GM18511 (cell line): ENCODE measurements around the gene SV2C.

Experiments
- ATAC-seq: cut with Tn5 transposase; IDR thresholded peaks from one replicate; pipeline ENCODE4 v1.9.1; 2021; ENCODE audit warnings: mild to moderate bottlenecking, moderate library complexity; ENCODE audit not compliant: unreplicated experiment

Gene SV2C

DNA sequence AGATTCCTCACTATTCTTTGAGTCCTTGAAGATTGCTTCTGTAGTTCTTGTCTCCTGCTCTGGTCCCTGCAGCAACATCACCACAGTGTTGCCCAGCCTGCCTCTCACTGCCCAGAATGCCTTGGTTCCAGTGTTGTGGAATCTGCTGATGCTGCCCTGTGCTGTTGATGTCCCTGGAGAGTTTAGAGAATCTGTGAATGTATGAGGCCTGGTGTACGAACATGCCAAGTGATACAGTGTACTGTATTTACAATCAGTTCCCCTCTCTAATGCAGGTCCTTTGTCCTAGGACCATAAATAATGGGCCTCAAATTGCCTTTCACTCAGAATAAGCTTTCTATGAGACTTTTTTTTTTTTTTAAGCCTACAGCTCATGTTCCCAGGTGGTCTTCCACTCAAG lies 8.2 kb downstream of the SV2C start:
- ATAC-seq = no peak

GRCh38 chr5:76099286-76099702 lies 16.1 kb downstream of the SV2C start:
- ATAC-seq = peak; percentile 70

GRCh38 chr5:76099756-76100155 lies 16.6 kb downstream of the SV2C start:
- ATAC-seq = peak; percentile 49

GRCh38 chr5:76104027-76104426 lies 20.8 kb downstream of the SV2C start:
- ATAC-seq = no peak

- ATAC-seq = no peak
Measured at GRCh38 chr5:76106149-76106548, 23.0 kb downstream of the SV2C start.

- no peak for ATAC-seq
Measured at GRCh38 chr5:76111477-76112174, 28.4 kb downstream of the SV2C start.

- no peak for ATAC-seq
Measured at GRCh38 chr5:76113103-76113502, 29.9 kb downstream of the SV2C start.

DNA sequence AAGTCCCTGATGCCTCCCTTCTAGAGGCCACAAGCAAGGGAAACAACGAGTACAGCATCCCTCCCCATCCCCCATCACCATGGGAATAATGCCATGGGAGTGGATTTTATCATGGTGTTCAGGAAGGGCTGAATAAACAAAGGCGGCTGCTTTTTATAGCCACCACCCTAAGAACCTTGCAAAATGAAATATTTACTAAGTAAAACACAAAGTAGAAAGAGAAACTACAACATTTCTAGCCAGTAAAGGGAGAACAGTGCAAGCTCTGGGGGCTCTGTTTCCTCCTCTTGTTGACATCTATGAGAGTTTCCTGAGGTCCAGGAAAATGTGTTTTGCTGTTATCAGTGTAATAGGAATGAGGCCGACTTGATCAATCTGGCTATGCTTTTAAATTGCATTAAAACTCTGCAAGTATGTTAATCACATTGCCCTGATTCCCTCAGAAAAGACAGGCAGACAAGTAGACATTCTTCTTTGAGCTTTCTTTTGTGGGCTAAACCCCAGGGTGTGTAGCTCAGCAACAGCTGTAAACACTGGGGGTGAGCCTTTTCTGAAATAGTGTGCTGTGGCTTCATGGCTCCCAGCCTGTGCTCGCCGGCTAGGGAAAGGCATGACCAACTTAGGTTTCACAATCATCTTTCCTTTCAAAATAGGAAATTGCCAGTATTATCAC lies 31.1 kb downstream of the SV2C start:
- no peak for ATAC-seq

GRCh38 chr5:76125346-76125745 lies 42.2 kb downstream of the SV2C start:
- no peak for ATAC-seq

DNA sequence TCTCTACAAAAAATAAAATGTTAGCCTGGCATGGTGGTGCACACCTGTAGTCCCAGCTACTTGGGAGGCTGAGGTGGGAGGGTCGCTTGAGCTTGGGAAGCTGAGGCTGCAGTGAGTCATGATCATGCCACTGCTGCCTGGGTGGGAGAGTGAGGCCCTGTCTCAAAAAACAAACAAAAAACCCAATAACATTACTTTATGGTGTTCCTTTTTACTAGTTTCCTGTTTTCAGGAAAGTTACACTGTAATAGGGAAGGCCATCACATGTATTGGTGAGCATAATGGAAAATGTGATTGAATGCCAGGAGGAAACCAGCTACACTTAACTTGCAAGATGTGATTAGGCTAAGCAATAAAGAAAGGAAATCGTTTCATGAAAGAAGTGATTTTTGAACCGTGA lies 42.7 kb downstream of the SV2C start:
- ATAC-seq = no peak

GRCh38 chr5:76134003-76134402 lies 50.8 kb downstream of the SV2C start:
- ATAC-seq = no peak

DNA sequence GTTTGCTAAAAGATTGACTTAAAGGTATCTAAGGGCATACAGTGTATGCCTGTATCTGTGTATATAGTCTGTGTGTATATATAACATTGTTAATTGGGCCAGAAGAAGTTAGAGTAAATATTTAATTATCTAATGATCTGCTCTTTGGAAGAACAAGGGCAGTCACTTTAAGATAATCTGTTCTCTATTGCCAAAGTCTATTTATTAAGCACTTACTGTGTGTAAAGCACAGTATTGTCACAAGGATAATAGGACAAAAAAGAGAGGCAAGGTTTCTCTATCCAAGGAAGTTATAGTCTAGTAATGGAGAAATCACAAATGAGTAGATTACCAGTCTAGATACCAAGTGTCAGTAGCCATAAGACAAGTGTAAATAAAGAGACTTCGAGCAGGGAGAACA lies 51.5 kb downstream of the SV2C start:
- no peak for ATAC-seq

DNA sequence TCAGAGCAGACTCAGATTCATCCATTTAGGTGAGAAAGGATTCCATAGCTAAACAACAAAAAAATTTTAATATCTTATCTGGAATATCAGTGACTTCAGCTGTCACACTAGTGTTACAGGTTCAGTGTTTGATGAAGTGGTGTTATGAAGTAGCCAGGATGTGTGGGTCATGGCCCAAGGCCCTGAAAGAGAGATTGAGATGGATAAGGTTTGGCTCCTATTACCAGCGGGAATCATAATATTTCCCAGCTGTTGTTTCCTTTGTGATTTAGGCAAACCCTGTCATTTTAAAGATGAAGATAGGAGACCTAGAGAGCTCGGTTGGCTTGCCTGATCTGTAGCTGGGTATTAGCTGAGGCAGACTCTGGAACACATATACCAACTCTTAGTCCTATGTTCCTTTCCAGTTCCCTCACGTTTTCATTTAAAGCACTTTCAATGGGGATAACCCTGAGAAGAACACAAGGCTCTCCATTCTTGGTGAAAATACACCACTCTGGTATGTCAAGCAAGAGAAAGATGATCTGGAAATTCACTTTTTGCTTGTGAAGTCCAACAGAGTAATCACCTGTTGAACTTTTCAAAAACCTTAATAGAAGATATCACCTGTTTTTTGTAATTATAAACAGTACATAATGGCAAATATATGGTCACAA lies 54.8 kb downstream of the SV2C start:
- no peak for ATAC-seq

GRCh38 chr5:76143884-76144283 lies 60.7 kb downstream of the SV2C start:
- ATAC-seq = no peak

- no peak for ATAC-seq
Measured at GRCh38 chr5:76144513-76145274, 61.5 kb downstream of the SV2C start.

DNA sequence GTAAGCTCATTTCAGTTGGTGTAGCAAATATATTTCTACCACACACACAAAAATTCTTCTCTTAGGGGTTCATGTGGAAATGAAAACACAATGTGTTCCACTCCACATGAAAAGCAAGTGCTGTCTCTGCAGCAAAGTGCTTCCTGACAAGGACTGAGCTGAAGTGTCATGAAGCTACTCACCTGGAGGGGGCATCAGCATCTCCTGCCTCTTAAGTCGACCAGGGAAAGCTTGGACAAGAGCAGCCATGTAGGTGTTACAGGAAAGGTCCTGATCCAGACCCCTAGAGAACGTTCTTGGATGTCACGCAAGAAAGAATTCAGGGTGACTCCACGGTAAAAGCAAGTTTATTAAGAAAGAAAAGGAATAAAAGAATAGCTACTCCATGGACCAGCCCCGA lies 62.8 kb downstream of the SV2C start:
- ATAC-seq = no peak

GRCh38 chr5:76149636-76150035 lies 66.5 kb downstream of the SV2C start:
- no peak for ATAC-seq

DNA sequence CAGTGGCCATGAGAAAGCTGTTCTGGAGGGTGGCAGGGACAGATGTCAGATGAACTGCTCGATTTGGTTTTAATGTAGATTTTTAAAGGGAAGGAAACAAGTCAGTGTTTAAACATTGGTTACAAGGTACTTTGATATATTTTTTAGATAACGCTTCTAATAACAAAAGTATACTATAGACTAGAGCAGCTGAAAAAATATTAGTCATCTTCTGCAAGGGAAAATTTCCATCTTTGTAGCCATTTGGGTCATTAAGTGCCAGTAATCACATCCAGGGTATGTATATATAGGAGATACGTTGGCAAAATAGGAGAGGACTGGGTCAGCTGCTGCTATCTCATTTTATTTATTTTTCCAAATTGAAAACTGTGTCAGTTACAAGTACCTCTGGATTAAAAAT lies 69.0 kb downstream of the SV2C start:
- no peak for ATAC-seq

DNA sequence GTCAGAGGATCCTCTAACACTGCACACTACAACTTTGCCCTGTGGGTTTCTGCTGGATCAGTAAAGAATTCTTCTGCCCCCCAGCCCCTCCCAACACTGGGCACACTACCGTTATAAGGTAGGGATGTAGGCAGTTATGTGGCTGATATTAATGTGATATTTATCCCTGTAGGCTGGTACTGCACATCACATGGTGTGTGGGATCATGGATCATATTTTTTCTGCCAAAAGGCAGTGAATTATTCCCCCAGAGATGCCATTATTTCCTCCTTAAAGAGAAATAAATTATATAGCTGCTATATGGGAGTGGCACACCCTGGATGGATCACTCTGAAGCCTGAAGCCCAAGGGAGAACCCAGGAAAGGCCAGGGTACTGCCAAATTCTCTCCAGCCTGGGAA lies 69.5 kb downstream of the SV2C start:
- no peak for ATAC-seq

DNA sequence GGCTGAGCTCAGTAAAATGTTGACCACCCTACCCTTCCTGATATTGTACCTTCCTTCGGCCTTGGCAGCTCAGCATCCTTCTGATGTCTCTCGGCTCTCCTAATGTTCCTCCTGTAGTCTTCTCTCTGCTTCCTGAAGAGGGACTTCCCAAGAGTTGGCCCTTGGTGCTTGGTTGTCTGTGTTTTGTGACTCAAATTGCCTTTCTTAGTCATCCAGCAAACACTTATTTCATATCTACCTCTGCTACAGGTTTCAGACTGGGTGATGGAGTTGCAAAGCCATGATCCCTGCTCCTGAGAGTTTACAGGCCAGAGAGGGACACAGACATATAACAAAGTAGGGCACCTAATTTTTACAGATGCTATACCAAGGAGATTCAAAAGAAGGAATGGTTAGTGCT lies 70.1 kb downstream of the SV2C start:
- no peak for ATAC-seq

DNA sequence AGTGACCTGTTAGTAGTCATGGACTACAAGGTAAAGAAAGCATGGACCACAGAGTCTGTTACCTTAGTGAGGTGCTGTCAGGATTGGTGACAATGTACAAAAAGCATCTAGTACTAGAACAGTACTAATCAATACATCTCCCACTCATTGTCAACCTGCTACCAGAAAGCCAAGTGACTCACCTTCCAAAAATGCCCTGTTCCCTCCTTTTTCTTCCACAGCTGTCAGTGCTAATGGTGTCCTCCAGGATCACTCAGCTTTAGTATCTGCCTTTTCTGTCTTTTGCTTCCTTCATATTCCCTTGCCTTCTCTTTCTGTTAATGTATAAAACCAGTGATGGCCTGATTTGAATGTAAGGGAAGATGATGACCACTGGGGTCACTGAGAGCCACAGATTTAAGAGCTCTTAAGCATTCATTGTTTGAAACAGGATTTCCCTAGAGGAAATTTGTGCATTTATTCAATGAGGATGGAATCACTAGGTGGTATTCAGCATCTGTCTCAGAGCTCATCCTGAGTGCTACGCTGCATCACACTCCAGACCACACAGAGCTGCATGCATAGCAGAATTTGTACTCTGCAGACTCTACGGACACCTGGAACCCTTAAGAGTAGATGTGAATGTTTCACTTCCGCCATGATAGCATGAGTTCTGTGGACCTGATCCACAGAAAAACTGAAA lies 71.0 kb downstream of the SV2C start:
- no peak for ATAC-seq
